HepG2 (cell line): ENCODE measurements around the gene CAMK2D. TPM values are rescaled to one million over a fixed set of nuclear protein-coding genes. Genes with fewer than 3 reads are reported as not detected.

Source experiments
- ATAC-seq: fragments of 200-7000 bp; cut with Tn5 transposase; 3 replicates; pipeline ENCODE4 v1.9.1; 2020; ENCODE audit warnings: mild to moderate bottlenecking, moderate library complexity
- BruUV-seq: library from RNA; stranded (reverse); fragments of 400-500 nt; replicated peaks from 2 replicates; lab custom pipeline; 2021; lab: Mats Ljungman, UMichigan
- CTCF ChIA-PET: fragments of 300-600 bp; formaldehyde crosslinking; extraction: SDS; loops from one replicate; lab custom pipeline; 2021; ENCODE audit warnings: low total read pairs, inconsistent platforms, low intra/inter-chr PET ratio; lab: Yijun Ruan, JAX
- POLR2A ChIA-PET: fragments of 350-600 bp; sonication (Branson Sonifier 250); formaldehyde crosslinking; loops from one replicate; lab custom pipeline; 2020; ENCODE audit warnings: antibody characterized with exemption, inconsistent platforms; lab: Yijun Ruan, JAX
- DNase-seq: peaks from one replicate; pipeline ENCODE4 v3.0.0-alpha.2; 2015; ENCODE audit warnings: low spot score
- FAIRE-seq: peaks from 3 replicates; lab custom pipeline; 2011; peaks lifted over from hg19 to GRCh38; lab: Jason Lieb, UNC
- H2AFZ ChIP-seq: one replicate; pipeline ENCODE4 v1.6.1; 2011; ENCODE audit warnings: low read length, inconsistent platforms
- H3K27ac ChIP-seq: fragments of 300-600 bp; 3 replicates; pipeline ENCODE4 v1.8.0; 2011; ENCODE audit warnings: mixed run types, mild to moderate bottlenecking, mixed read lengths, low read length, inconsistent platforms; ENCODE audit not compliant: insufficient read depth; ENCODE audit errors: extremely low read length
- H3K27me3 ChIP-seq, 2 experiments: fragments of 200-600 bp in 1 of 2; 2 replicates in 1 of 2; 3 replicates in 1 of 2; pipeline versions ENCODE4 v1.6.0 to v1.8.0; 2011; ENCODE audit warnings: low read length in 2 of 2, mild to moderate bottlenecking in 2 of 2, moderate library complexity in 2 of 2, inconsistent platforms in 1 of 2; ENCODE audit not compliant: insufficient read depth in 2 of 2, control insufficient read depth in 1 of 2
- H3K36me3 ChIP-seq, 2 experiments: fragments of 200-600 bp in 1 of 2; replicated peaks in 1 of 2; 2 replicates in 1 of 2; 3 replicates in 1 of 2; pipeline versions ENCODE4 v1.5.1 to v1.8.0; 2011; ENCODE audit warnings: low read length in 2 of 2, inconsistent platforms in 1 of 2; ENCODE audit not compliant: insufficient read depth in 2 of 2, control insufficient read depth in 1 of 2
- H3K4me1 ChIP-seq: 2 replicates; pipeline ENCODE4 v1.5.1; 2012; ENCODE audit warnings: low read length, inconsistent platforms; ENCODE audit not compliant: insufficient read depth
- H3K4me2 ChIP-seq: 2 replicates; pipeline ENCODE4 v1.6.0; 2011; ENCODE audit warnings: low read depth, low read length, inconsistent platforms
- H3K4me3 ChIP-seq, 3 experiments: fragments of 200-600 bp in 1 of 3; sonication (generic), shearing (Covaris generic) in 1 of 3; replicated peaks in 1 of 3; 2 replicates each; pipeline ENCODE4 v1.5.1; 2011 to 2016; ENCODE audit warnings: low read length in 3 of 3, inconsistent platforms in 2 of 3, low read depth in 2 of 3, mild to moderate bottlenecking in 2 of 3, control low read depth in 1 of 3, mixed read lengths in 1 of 3; ENCODE audit not compliant: insufficient read depth in 1 of 3
- H3K79me2 ChIP-seq: one replicate; pipeline ENCODE4 v1.6.1; 2011; ENCODE audit warnings: low read length, inconsistent platforms; ENCODE audit not compliant: insufficient read depth
- H3K9ac ChIP-seq: 2 replicates; pipeline ENCODE4 v1.6.0; 2011; ENCODE audit warnings: mild to moderate bottlenecking, low read depth, low read length, inconsistent platforms; ENCODE audit not compliant: insufficient read depth
- H3K9me3 ChIP-seq: 2 replicates; pipeline ENCODE4 v1.5.1; 2012; ENCODE audit warnings: mild to moderate bottlenecking, low read length
- H4K20me1 ChIP-seq: 2 replicates; pipeline ENCODE4 v1.6.0; 2011; ENCODE audit warnings: inconsistent platforms, mild to moderate bottlenecking, low read length, moderate library complexity; ENCODE audit not compliant: insufficient read depth
- CBX5 ChIP-seq: sonication (generic); formaldehyde crosslinking; IDR thresholded peaks from 2 replicates; pipeline ENCODE4 v1.4.0; 2020; ENCODE audit warnings: missing genetic modification reagents, borderline replicate concordance
- ELF1 ChIP-seq: sonication (generic); formaldehyde crosslinking; IDR thresholded peaks from 2 replicates; pipeline ENCODE4 v1.4.0; 2020; ENCODE audit warnings: missing genetic modification reagents
- HMGA1 ChIP-seq: sonication (generic); formaldehyde crosslinking; conservative IDR thresholded peaks from 2 replicates; pipeline ENCODE4 v1.4.0; 2020; ENCODE audit warnings: missing genetic modification reagents
- HNRNPL ChIP-seq: fragments of 200-400 bp; formaldehyde crosslinking; IDR thresholded peaks from 2 replicates; pipeline ENCODE4 v1.6.1; 2017; ENCODE audit warnings: mild to moderate bottlenecking, low read depth, low read length
- MAF1 ChIP-seq: sonication (generic); formaldehyde crosslinking; IDR thresholded peaks from 2 replicates; pipeline ENCODE4 v1.5.0; 2020; ENCODE audit warnings: missing genetic modification reagents, borderline replicate concordance
- NFYB ChIP-seq: sonication (generic); formaldehyde crosslinking; IDR thresholded peaks from 2 replicates; pipeline ENCODE4 v1.4.0; 2020; ENCODE audit warnings: missing genetic modification reagents
- NPAS2 ChIP-seq: sonication (generic); formaldehyde crosslinking; IDR thresholded peaks from 2 replicates; pipeline ENCODE4 v1.8.0; 2022; ENCODE audit warnings: mild to moderate bottlenecking, missing genetic modification reagents, borderline replicate concordance
- POLR2G ChIP-seq: fragments of 200-400 bp; formaldehyde crosslinking; IDR thresholded peaks from 2 replicates; pipeline ENCODE4 v1.6.1; 2018; ENCODE audit warnings: mild to moderate bottlenecking, low read depth, low read length, moderate library complexity
- PRMT3 ChIP-seq: sonication (generic); formaldehyde crosslinking; IDR thresholded peaks from 2 replicates; pipeline ENCODE4 v1.8.1; 2022; ENCODE audit warnings: low read depth, mild to moderate bottlenecking, moderate library complexity, missing genetic modification reagents, borderline replicate concordance
- SMAD9 ChIP-seq: sonication (generic); formaldehyde crosslinking; IDR thresholded peaks from 2 replicates; pipeline ENCODE4 v1.5.1; 2020; ENCODE audit warnings: mild to moderate bottlenecking, missing genetic modification reagents
- SMC3 ChIP-seq: IDR thresholded peaks from 2 replicates; pipeline ENCODE4 v1.6.1; 2011; ENCODE audit warnings: low read length, improper control_type of control experiment
- SNAPC2 ChIP-seq: sonication (generic); formaldehyde crosslinking; IDR thresholded peaks from 2 replicates; pipeline ENCODE4 v1.8.1; 2022; ENCODE audit warnings: mild to moderate bottlenecking, missing genetic modification reagents
- SRSF4 ChIP-seq: fragments of 200-400 bp; formaldehyde crosslinking; IDR thresholded peaks from one replicate; pipeline ENCODE4 v1.6.1; 2018; ENCODE audit warnings: mild to moderate bottlenecking, low read depth, low read length, moderate library complexity; ENCODE audit not compliant: poor library complexity, severe bottlenecking
- TBX2 ChIP-seq: sonication (generic); formaldehyde crosslinking; IDR thresholded peaks from 2 replicates; pipeline ENCODE4 v1.5.0; 2020; ENCODE audit warnings: missing genetic modification reagents, mild to moderate bottlenecking, borderline replicate concordance
- ZNF383 ChIP-seq: sonication (generic); formaldehyde crosslinking; IDR thresholded peaks from 2 replicates; pipeline ENCODE4 v1.4.0; 2020; ENCODE audit warnings: missing genetic modification reagents, mild to moderate bottlenecking, borderline replicate concordance
- ZNF616 ChIP-seq: sonication (generic); formaldehyde crosslinking; IDR thresholded peaks from 2 replicates; pipeline ENCODE4 v1.5.0; 2020; ENCODE audit warnings: low read depth, mild to moderate bottlenecking, missing genetic modification reagents
- ZNF619 ChIP-seq: sonication (generic); formaldehyde crosslinking; IDR thresholded peaks from 2 replicates; pipeline ENCODE4 v1.4.0; 2020; ENCODE audit warnings: mild to moderate bottlenecking, missing genetic modification reagents
- WGBS: methylation state at CpG from one replicate; pipeline ENCODE4 v1.1.6; 2017; ENCODE audit warnings: low lambda C conversion rate; 5-methylcytosine and 5-hydroxymethylcytosine counted together
- in situ Hi-C: cut with HindIII; loops from 2 replicates; pipeline ENCODE4 v1.10.0; 2017; ENCODE audit warnings: low pct_unique_long_range_greater_than_20kb; ENCODE audit not compliant: extremely low pct_ligation_motif_present
- intact Hi-C: fragments of 100-400 bp; cut with micrococcal nuclease; formaldehyde crosslinking; loops from one replicate; pipeline ENCODE4 v1.10.0; 2022; ENCODE audit not compliant: unreplicated experiment
- polyA plus RNA-seq, 8 experiments: library from polyadenylated mRNA; depleted of rRNA in 3 of 8; stranded (reverse) in 7 of 8; unstranded in 1 of 8; fragments of >200 nt; fragmentation: Illumina TruSeq in 4 of 8; extraction: Trizol in 4 of 8; gene quantifications; 2 replicates each; pipeline versions ENCODE4 v1.2.1 to v1.2.3, GENCODE V29; 2011 to 2016; ENCODE audit warnings: low read depth in 4 of 8, missing spikeins in 1 of 8, mixed read lengths in 1 of 8; ENCODE audit not compliant: insufficient read depth in 1 of 8
- total RNA-seq, 5 experiments: library from RNA; depleted of rRNA; stranded (reverse); fragments of >200 nt; fragmentation: Illumina TruSeq; extraction: Trizol; gene quantifications; 2 replicates each; pipeline ENCODE4 v1.2.3, GENCODE V29; 2016; ENCODE audit warnings: low read depth in 1 of 5
- TF ChIP-seq, protein P1 (sequence below): sonication (generic); formaldehyde crosslinking; IDR thresholded peaks from 2 replicates; pipeline ENCODE4 v1.4.0; 2020; ENCODE audit warnings: missing genetic modification reagents
- TF ChIP-seq, protein P2 (sequence below): sonication (generic); formaldehyde crosslinking; IDR thresholded peaks from 2 replicates; pipeline ENCODE4 v1.8.1; 2023; ENCODE audit warnings: missing genetic modification reagents, mild to moderate bottlenecking, borderline replicate concordance

Gene CAMK2D
- total and polyA plus RNA-seq, 2 of the 13 experiments (the other 11 are each of a cell fraction or from before 2014, with no cell fraction given), result 18.0 to 65.4 TPM

DNA sequence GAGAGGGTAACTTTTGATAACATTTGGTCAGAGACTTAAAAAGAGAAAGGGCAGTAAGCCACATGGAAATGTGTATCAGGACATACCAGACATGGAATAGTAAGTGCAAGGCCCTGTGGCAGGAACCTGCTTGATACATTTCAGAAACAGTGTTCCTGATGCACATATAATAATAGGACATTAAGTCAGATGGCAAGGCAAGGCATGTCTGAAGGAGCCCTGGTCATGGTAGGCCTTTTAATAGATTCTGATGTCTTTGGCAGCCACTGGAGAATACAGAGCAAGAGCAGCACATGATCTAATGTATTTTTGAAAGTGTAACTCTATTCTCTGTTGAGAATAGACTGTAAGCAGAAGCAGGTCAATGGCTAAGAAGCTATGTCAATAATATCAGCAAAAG, 279.7 kb downstream of the CAMK2D start:
- H3K4me1 ChIP-seq, result no peaks in the 10 kb centered on the region
- H3K79me2 ChIP-seq, result no peaks in the 10 kb centered on the region
- CTCF ChIA-PET, result no interaction called here
- H3K27me3 ChIP-seq, result no peaks in the 10 kb centered on the region
- no peak overlapping the region for H3K9ac ChIP-seq
- DNase-seq (no peak), FAIRE-seq (no peak), ATAC-seq (no peak)
- H4K20me1 ChIP-seq, result no peaks in the 10 kb centered on the region
- H2AFZ ChIP-seq, result no peak overlapping the region
- H3K36me3 ChIP-seq, result peaks cover 0 to 5% of the 10 kb centered on the region in 2 experiments; a peak in 2 of 5 replicates
- intact Hi-C loops, result no loop called here
- no peak overlapping the region for H3K27ac ChIP-seq
- H3K4me3 ChIP-seq, result no peak overlapping the region
- peaks cover 8% of the 10 kb centered on the region for H3K9me3 ChIP-seq
- POLR2A ChIA-PET, result no interaction called here
- BruUV-seq, result no TSS peak
- TF ChIP-seq NFYB (CRISPR knock-in tag) (no peak), POLR2G (no peak), SNAPC2 (CRISPR knock-in tag) (no peak)
- H3K4me2 ChIP-seq, result no peak overlapping the region
- in situ Hi-C loops, result no loop called here

DNA sequence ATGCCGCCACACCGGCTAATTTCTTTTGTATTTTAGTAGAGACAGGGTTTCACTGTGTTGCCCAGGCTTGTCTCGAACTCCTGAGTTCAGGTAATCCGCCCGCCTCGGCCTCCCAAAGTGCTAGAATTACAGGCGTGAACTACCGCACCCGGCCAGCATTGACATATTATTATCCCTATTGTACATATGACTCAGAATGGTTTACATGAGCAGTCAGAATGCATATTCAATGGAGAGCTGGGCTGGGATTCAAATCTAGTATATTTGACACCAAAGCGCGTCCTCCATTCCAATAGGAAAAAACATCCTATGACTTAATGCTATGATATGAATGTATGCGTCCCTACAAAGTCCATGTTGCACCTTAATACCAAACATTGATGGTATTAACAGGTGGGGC, 281.4 kb downstream of the CAMK2D start:
- H2AFZ ChIP-seq, result no peak overlapping the region
- no peak overlapping the region for H3K9ac ChIP-seq
- H3K4me3 ChIP-seq, result no peak overlapping the region
- FAIRE-seq (no peak), ATAC-seq (no peak), DNase-seq (no peak)
- BruUV-seq, result no TSS peak
- no peaks in the 10 kb centered on the region for H3K27me3 ChIP-seq
- H3K4me1 ChIP-seq, result no peaks in the 10 kb centered on the region
- ChIA-PET CTCF (no interaction called here), POLR2A (no interaction called here)
- in situ Hi-C loops, result no loop called here
- WGBS, result 94% methylated on average over 12 of the region's 12 CpGs
- H3K36me3 ChIP-seq, result peaks cover 0 to 5% of the 10 kb centered on the region in 2 experiments; a peak in 2 of 5 replicates
- no peaks in the 10 kb centered on the region for H4K20me1 ChIP-seq
- intact Hi-C loops, result no loop called here
- no peak overlapping the region for H3K27ac ChIP-seq
- H3K4me2 ChIP-seq, result no peak overlapping the region
- peaks cover 13% of the 10 kb centered on the region for H3K9me3 ChIP-seq
- no peaks in the 10 kb centered on the region for H3K79me2 ChIP-seq
- TF ChIP-seq SRSF4 (no peak), SMAD9 (CRISPR knock-in tag) (no peak), SMC3 (no peak), HNRNPL (no peak), MAF1 (no peak), ZNF616 (CRISPR knock-in tag) (no peak), HMGA1 (no peak), TBX2 (CRISPR knock-in tag) (no peak), ELF1 (CRISPR knock-in tag) (no peak), ZNF619 (CRISPR knock-in tag) (no peak), ZNF383 (CRISPR knock-in tag) (no peak), NPAS2 (no peak), PRMT3 (CRISPR knock-in tag) (no peak), CBX5 (no peak)
- TF ChIP-seq, protein P1, sequence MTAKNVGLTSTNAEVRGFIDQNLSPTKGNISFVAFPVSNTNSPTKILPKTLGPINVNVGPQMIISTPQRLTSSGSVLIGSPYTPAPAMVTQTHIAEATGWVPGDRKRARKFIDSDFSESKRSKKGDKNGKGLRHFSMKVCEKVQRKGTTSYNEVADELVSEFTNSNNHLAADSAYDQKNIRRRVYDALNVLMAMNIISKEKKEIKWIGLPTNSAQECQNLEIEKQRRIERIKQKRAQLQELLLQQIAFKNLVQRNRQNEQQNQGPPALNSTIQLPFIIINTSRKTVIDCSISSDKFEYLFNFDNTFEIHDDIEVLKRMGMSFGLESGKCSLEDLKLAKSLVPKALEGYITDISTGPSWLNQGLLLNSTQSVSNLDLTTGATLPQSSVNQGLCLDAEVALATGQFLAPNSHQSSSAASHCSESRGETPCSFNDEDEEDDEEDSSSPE (CRISPR knock-in tag), result no peak
- TF ChIP-seq, protein P2, sequence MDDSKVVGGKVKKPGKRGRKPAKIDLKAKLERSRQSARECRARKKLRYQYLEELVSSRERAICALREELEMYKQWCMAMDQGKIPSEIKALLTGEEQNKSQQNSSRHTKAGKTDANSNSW (CRISPR knock-in tag), result no peak
